Head of caudate nucleus (tissue), 42 donors: ENCODE results near the gene RPL35A.
"Not testable (repeated sequence)": the region's sequence is repeated elsewhere in the genome, so short reads cannot be mapped to it uniquely, and the experiment has no call there.

Experiments
- DNase-seq, 42 donors: peaks; one replicate each; pipeline versions ENCODE4 v3.0.0 to v3.0.0-alpha.2; 2020 to 2021; ENCODE audit warnings: mixed read lengths in 7 of 42
- intact Hi-C: fragments of 100-400 bp; cut with DNase I; formaldehyde crosslinking; loops from one replicate; pipeline ENCODE4 v1.15.0; 2022

RPL35A gene

DNA sequence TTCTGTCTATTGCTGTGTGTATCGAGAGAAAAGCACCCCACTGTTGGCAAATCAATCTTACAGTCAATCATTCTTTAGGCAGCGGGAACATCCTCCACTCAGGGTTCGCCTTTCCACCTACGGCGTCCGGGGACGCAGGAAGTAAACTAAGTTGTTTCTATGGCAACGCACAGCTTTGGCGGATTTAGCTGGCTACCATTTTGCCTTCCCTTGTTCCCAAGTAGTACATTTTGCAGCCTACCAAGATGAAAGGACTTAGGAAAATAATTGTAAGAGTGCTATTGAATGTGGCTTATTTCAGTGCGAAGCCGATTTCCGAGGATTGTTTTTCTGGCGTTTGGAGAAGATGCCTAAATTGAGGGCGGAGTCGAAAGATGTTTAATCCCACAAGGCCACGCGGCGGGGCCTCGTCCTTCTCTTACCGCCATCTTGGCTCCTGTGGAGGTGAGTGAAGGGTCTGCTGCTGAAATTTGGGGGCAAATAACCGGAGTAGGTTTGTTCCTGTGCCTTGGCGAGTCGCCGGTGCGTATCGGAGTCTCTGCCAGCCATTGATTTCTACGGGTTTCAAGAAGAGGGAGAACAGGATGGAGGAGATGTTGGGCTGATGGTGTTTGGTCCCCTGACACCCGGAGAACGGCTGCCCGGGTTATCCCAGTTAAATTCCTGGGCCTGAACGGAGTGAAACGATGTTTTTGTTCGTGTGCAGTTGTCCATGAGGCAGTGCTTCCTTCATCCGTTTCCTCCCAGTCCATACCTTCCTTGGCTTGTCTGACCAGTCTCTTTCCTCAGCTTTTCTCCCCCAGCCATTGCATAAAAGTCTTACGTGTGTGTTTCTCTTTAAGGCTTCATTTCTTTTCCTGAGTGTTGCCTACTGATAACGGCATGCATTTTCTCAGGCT is at the start of gene RPL35A:
RPL35A (plus strand) TSS at position 413 of the 899 bp plus-strand sequence. CDS start 778 bp downstream, outside the sequence.
- peak; percentile 76 to 94 (median 86) for DNase-seq
- intact Hi-C loops, result loop anchor here (1.0 kb wide), 1 partner anchor 10 kb away; the partner anchor contains the start of gene LMLN

- intact Hi-C loops, result no loop called here
- DNase-seq, result no peak
Observed at GRCh38 chr3:197901626-197902025, 48.4 kb upstream of the RPL35A start.

- DNase-seq, result peak; percentile 73 to 92 (median 86)
- intact Hi-C loops, result no loop called here
Observed at GRCh38 chr3:197906023-197906849, 43.8 kb upstream of the RPL35A start.

DNA sequence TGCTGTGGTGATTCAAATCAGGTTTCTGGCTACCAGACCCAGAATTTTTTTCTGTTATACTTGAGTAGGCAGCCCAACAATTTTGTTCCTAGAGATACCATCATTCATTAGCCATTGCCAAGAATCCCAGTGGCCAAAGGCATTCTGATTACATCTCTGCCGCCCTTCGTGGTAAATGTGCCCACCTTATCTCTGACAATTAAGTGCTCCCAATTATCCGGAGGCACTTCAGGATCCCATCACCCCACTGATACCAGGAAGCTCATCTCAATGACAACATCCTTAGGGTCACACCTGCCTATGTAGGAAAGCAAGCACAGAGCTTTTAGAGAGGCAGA is 43.2 kb upstream of the RPL35A start:
- no peak for DNase-seq
- intact Hi-C loops, result no loop called here

DNA sequence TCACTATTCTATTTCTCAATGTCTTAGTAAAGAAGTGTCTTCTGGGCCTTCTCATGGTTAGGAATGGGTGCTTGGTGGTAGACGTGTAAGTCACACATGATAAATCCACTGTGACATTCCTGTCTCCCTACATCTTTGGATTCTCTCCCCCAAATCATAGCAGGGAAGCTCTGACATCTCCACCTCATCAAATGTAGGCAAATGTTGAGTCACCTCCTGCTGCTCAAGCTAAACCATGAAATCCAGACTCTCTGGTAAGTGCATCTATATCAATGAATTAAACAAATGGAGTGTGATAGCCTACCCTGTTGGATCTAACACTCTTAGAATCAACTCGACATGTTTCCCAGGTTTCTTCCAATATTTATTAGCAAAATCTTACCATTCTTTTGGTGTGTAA is 42.8 kb upstream of the RPL35A start:
- intact Hi-C loops, result no loop called here
- no peak for DNase-seq

GRCh38 chr3:197908550-197908949 is 41.4 kb upstream of the RPL35A start:
- DNase-seq, intact Hi-C loops: not testable (repeated sequence)

DNA sequence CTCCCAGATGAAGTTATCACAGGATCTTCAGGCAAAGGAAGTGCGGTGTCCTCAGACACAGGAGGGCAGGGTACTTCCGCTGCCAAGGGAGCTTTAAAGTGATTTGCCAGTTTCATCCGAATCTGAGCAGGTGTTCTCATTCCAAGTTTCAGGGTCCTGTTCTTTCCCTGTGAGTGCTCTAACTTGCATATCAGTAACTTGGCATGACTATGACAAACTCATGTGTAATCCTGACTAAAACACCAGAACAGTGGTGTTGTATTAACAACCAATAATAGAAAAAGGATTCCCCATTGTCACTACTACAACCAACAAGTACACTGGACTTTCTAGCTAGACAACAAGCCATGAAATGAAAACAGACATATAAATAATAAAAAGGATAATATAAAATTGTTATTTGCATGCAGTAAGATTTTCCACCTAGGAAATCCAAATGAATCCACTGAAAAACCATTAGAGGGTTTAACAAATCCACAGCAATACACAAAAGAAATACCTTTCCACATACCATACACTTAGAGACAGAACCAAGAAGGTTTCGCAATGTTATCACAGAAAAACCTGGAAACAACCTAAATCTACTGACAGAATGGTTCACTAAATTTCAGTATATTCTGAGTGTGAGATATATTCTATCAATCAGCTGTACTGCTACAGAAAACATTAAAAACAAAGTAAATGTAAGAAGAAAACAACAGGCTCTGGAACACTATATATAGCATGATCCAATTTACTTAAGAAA is 40.9 kb upstream of the RPL35A start:
- no peak for DNase-seq
- intact Hi-C loops, result no loop called here

DNA sequence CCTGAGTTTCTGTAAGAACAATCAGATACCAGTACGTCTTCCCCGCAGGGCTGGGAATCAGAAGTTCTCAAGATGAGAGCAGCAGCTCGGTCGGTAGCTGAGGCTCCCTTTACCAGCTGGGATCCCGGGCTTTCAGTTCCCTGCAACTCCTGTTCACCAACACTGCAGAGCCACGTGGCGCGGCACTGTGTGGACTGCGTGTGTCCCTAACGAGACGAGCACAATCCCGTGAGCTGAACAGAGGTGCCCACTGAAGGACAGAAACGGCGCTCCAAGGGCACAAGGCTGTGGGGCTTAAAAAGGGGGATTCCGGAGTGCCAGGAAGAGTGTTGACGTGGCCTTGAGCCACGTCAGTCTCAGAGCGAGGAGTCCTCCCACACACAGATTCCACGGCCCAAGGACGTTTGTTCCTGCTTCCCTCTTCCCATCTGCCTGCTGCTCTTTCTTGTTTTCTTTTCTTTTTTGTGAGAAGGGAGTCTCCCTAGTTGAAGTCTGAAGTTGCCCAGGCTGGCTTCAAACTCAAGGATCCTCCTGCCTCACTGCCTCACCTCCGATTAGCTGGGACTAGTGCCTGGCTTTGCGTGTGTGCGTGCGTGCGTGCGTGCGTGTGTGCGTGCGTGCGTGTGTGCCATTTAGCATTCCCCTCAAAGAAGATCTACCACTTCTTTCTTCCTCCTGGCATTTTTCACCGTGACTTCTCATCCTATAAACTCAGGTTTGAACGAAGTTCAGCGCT is 37.1 kb upstream of the RPL35A start:
- intact Hi-C loops, result no loop called here

GRCh38 chr3:197913641-197914380 is 36.2 kb upstream of the RPL35A start:
- no peak for DNase-seq
- intact Hi-C loops, result no loop called here

More for the DNA sequence above, 37.1 kb upstream of the RPL35A start:
- DNase-seq, result peak in 4 of 42 donors; percentile 3 to 23 (median 8)

DNA sequence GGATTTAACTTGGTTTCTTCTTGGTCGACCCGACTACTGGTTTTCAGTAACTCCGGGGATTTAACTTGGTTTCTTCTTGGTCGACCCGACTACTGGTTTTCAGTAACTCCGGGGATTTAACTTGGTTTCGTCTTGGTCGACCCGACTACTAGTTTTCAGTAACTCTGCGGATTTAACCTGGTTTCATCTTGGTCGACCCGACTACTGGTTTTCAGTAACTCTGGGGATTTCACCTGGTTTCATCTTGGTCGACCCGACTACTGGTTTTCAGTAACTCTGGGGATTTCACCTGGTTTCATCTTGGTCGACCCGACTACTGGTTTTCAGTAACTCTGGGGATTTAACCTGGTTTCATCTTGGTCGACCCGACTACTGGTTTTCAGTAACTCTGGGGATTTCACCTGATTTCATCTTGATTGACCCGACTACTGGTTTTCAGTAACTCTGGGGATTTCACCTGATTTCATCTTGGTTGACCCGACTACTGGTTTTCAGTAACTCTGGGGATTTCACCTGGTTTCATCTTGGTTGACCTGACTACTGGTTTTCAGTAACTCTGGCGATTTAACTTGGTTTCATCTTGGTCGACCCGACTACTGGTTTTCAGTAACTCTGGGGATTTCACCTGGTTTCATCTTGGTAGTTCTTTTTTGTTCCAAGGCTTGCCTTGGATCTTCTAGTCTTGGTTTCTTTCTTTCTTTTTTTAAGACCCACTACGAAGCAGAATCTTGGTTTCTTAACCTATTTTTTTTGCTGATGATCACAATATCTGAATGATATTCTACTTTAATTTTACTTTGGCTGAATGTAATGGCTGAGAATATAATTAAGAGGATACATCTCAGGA is 28.3 kb upstream of the RPL35A start:
- intact Hi-C loops, result not testable (repeated sequence)

GRCh38 chr3:197926418-197926817 is 23.6 kb upstream of the RPL35A start:
- intact Hi-C loops, result no loop called here
- no peak for DNase-seq

More for the DNA sequence above, 28.3 kb upstream of the RPL35A start:
- DNase-seq, result not testable (repeated sequence)

DNA sequence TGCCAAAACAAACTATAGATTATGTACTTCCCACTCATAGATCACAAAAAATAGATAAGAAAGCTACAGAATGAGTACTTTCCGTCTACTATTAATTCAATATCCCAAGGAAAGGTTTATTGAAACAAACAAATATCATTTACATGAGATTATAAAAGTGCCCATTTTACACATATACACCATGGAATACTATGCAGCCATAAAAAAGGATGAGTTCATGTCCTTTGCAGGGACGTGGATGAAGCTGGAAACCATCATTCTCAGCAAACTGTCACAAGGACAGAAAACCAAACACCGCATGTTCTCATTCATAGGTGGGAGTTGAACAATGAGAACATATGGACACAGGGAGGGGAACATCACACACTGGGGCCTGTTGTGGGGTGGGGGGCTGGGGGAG is 22.4 kb upstream of the RPL35A start:
- intact Hi-C loops, DNase-seq: not testable (repeated sequence)

GRCh38 chr3:197936819-197937384 is 13.1 kb upstream of the RPL35A start:
- no peak for DNase-seq
- intact Hi-C loops, result no loop called here

- no peak for DNase-seq
- intact Hi-C loops, result no loop called here
Observed at GRCh38 chr3:197940745-197941384, 9.1 kb upstream of the RPL35A start.

DNA sequence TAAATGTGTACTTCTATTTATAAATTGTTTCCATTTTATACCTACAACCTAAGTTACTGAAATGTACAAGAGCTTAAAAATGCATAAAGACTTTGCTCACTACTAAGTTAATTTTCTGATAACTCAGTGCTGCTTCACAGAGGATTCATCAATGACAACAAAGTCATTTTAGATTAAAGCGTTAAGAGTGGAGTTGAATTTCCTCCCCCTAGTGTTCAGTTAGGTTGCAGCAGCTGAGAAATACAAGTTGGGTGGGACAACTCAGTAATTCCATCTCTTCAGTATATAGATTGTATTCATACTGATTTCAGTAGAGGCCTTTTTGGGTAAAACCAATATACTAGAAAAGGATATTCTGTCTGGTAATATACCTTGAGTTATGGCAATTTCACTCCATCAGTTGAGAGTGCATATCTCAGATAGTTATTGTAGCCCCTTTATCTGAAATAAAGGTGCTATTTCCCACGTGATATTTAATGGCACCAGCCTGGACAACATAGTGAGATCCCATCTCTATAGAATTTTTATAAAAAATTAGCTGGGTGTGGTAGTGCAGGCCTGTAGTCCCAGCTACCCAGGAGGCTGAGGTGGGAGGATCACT is 6.9 kb upstream of the RPL35A start:
- intact Hi-C loops, result no loop called here
- DNase-seq, result peak in 6 of 42 donors; percentile 12 to 52 (median 24)
